H1 (cell line): Measurements from ENCODE around the gene SF3B3. TPM values are rescaled to one million over a fixed set of nuclear protein-coding genes. Genes with fewer than 3 reads are reported as not detected.

Source experiments
- CTCF ChIA-PET: fragments of 300-600 bp; sonication (Branson Sonifier 250); formaldehyde crosslinking; loops from one replicate; lab custom pipeline; 2021; ENCODE audit not compliant: partially characterized antibody; lab: Charles Lee
- POLR2A ChIA-PET: fragments of 300-600 bp; sonication (Branson Sonifier 250); formaldehyde crosslinking; loops from one replicate; lab custom pipeline; 2021; ENCODE audit warnings: inconsistent platforms; ENCODE audit not compliant: partially characterized antibody; lab: Charles Lee
- DNase-seq, 2 experiments: peaks; one replicate each; pipeline versions ENCODE4 v3.0.0 to v3.0.0-alpha.2; 2010 to 2022; ENCODE audit warnings: low spot score in 2 of 2, low read depth in 1 of 2, mixed read lengths in 1 of 2
- FAIRE-seq: peaks from 2 replicates; lab custom pipeline; 2011; peaks lifted over from hg19 to GRCh38; lab: Jason Lieb, UNC
- H2AFZ ChIP-seq: 2 replicates; pipeline ENCODE4 v1.8.1; 2012; ENCODE audit warnings: low read length, inconsistent platforms
- H2AK5ac ChIP-seq: 2 replicates; pipeline ENCODE4 v1.6.1; 2013; ENCODE audit warnings: low read depth, low read length
- H2BK120ac ChIP-seq: replicated peaks from 2 replicates; pipeline ENCODE3; 2013; ENCODE audit warnings: low read depth, low read length, inconsistent platforms
- H2BK12ac ChIP-seq: 2 replicates; pipeline ENCODE4 v1.6.1; 2013; ENCODE audit warnings: low read depth, low read length
- H2BK15ac ChIP-seq: 2 replicates; pipeline ENCODE4 v1.6.1; 2013; ENCODE audit warnings: low read length
- H2BK20ac ChIP-seq: 2 replicates; pipeline ENCODE4 v1.6.1; 2013; ENCODE audit warnings: low read length
- H2BK5ac ChIP-seq: 2 replicates; pipeline ENCODE4 v1.6.1; 2013; ENCODE audit warnings: low read depth, low read length
- H3K14ac ChIP-seq: 2 replicates; pipeline ENCODE4 v1.6.1; 2013; ENCODE audit warnings: inconsistent platforms; ENCODE audit not compliant: insufficient read length
- H3K18ac ChIP-seq: 2 replicates; pipeline ENCODE4 v1.6.1; 2013; ENCODE audit warnings: low read length; ENCODE audit errors: extremely low read depth
- H3K23ac ChIP-seq: 2 replicates; pipeline ENCODE4 v1.6.1; 2013; ENCODE audit warnings: inconsistent platforms; ENCODE audit not compliant: insufficient read length
- H3K23me2 ChIP-seq: 2 replicates; pipeline ENCODE4 v1.6.1; 2013; ENCODE audit warnings: low read depth, low read length
- H3K27ac ChIP-seq: 2 replicates; pipeline ENCODE4 v1.6.1; 2011; ENCODE audit warnings: low read depth, low read length, inconsistent platforms
- H3K27me3 ChIP-seq, 4 experiments: replicated peaks in 1 of 4; 1 replicate in 1 of 4; 2 replicates in 3 of 4; pipeline versions ENCODE4 v1.6.1 to v1.8.1; 2011 to 2013; ENCODE audit warnings: low read length in 3 of 4, mild to moderate bottlenecking in 3 of 4, inconsistent platforms in 2 of 4, mixed read lengths in 2 of 4, moderate library complexity in 1 of 4; ENCODE audit not compliant: control insufficient read depth in 3 of 4, insufficient read depth in 3 of 4; ENCODE audit errors: extremely low read depth in 1 of 4
- H3K36me3 ChIP-seq, 4 experiments: 2 replicates each; pipeline versions ENCODE4 v1.6.1 to v1.8.1; 2011 to 2013; ENCODE audit warnings: mild to moderate bottlenecking in 4 of 4, low read length in 3 of 4, moderate library complexity in 2 of 4, control low read depth in 1 of 4, inconsistent platforms in 1 of 4; ENCODE audit not compliant: insufficient read depth in 4 of 4, control insufficient read depth in 2 of 4
- H3K4ac ChIP-seq: replicated peaks from 2 replicates; pipeline ENCODE3; 2013; ENCODE audit warnings: low read length, low read depth, mixed read lengths, inconsistent platforms; ENCODE audit not compliant: insufficient read length
- H3K4me1 ChIP-seq, 4 experiments: replicated peaks in 1 of 4; 1 replicate in 1 of 4; 2 replicates in 3 of 4; pipeline versions ENCODE4 v1.6.1 to v1.8.1; 2011 to 2013; ENCODE audit warnings: low read length in 3 of 4, inconsistent platforms in 2 of 4, mixed read lengths in 1 of 4; ENCODE audit not compliant: insufficient read depth in 4 of 4, control insufficient read depth in 3 of 4
- H3K4me2 ChIP-seq, 2 experiments: 2 replicates each; pipeline versions ENCODE4 v1.6.1 to v1.8.1; 2011 to 2013; ENCODE audit warnings: low read depth in 2 of 2, low read length in 2 of 2, control low read depth in 1 of 2, inconsistent platforms in 1 of 2, mild to moderate bottlenecking in 1 of 2; ENCODE audit not compliant: insufficient read depth in 1 of 2
- H3K4me3 ChIP-seq, 4 experiments: fragments of 200-600, 300-600 bp in 1 of 4; sonication (generic), shearing (Covaris generic), sonication (Bioruptor Twin) in 1 of 4; 2 replicates each; pipeline versions ENCODE4 v1.5.1 to v1.8.1; 2011 to 2016; ENCODE audit warnings: low read length in 4 of 4, low read depth in 3 of 4, control low read depth in 2 of 4, inconsistent platforms in 2 of 4, mild to moderate bottlenecking in 2 of 4, mixed read lengths in 1 of 4, moderate library complexity in 1 of 4; ENCODE audit not compliant: insufficient read depth in 2 of 4; ENCODE audit errors: extremely low read depth in 1 of 4
- H3K56ac ChIP-seq: replicated peaks from 2 replicates; pipeline ENCODE3; 2013; ENCODE audit warnings: low read depth, mild to moderate bottlenecking, mixed read lengths, low read length, inconsistent platforms; ENCODE audit not compliant: insufficient read length
- H3K79me1 ChIP-seq: 2 replicates; pipeline ENCODE4 v1.6.1; 2013; ENCODE audit warnings: low read depth, low read length, control low read depth
- H3K79me2 ChIP-seq, 2 experiments: 2 replicates each; pipeline versions ENCODE4 v1.6.1 to v1.8.1; 2012 to 2013; ENCODE audit warnings: low read length in 2 of 2, mild to moderate bottlenecking in 2 of 2, inconsistent platforms in 1 of 2; ENCODE audit not compliant: insufficient read depth in 2 of 2, control insufficient read depth in 1 of 2
- H3K9ac ChIP-seq, 4 experiments: replicated peaks in 1 of 4; 1 replicate in 1 of 4; 2 replicates in 3 of 4; pipeline versions ENCODE4 v1.6.1 to v1.8.1; 2011 to 2013; ENCODE audit warnings: low read depth in 3 of 4, low read length in 3 of 4, control low read depth in 2 of 4, mild to moderate bottlenecking in 2 of 4, moderate library complexity in 2 of 4, inconsistent platforms in 1 of 4; ENCODE audit errors: extremely low read depth in 1 of 4
- H3K9me3 ChIP-seq, 2 experiments: 2 replicates each; pipeline versions ENCODE4 v1.6.1 to v1.8.1; 2012 to 2013; ENCODE audit warnings: mild to moderate bottlenecking in 2 of 2, moderate library complexity in 2 of 2, control low read depth in 1 of 2, inconsistent platforms in 1 of 2, low read depth in 1 of 2, low read length in 1 of 2, mixed read lengths in 1 of 2; ENCODE audit not compliant: insufficient read depth in 2 of 2
- H4K20me1 ChIP-seq, 2 experiments: replicated peaks in 1 of 2; 2 replicates each; pipeline versions ENCODE3 to v1.8.1; 2011 to 2013; ENCODE audit warnings: inconsistent platforms in 2 of 2, low read length in 2 of 2, mild to moderate bottlenecking in 1 of 2; ENCODE audit not compliant: insufficient read depth in 2 of 2, control insufficient read depth in 1 of 2
- H4K5ac ChIP-seq: 2 replicates; pipeline ENCODE4 v1.6.1; 2013; ENCODE audit warnings: low read length, low read depth, mixed read lengths, inconsistent platforms; ENCODE audit not compliant: insufficient read length
- H4K8ac ChIP-seq: 2 replicates; pipeline ENCODE4 v1.8.0; 2013; ENCODE audit warnings: mild to moderate bottlenecking, moderate library complexity, low read length, inconsistent platforms; ENCODE audit not compliant: insufficient read depth; ENCODE audit errors: extremely low read depth
- H4K91ac ChIP-seq: replicated peaks from 2 replicates; pipeline ENCODE3; 2013; ENCODE audit warnings: low read length, mixed read lengths, inconsistent platforms; ENCODE audit not compliant: insufficient read length
- CHD1 ChIP-seq: IDR thresholded peaks from 2 replicates; pipeline ENCODE4 v1.6.1; 2012; ENCODE audit warnings: low read depth, low read length, improper control_type of control experiment
- CREB1 ChIP-seq: IDR thresholded peaks from 2 replicates; pipeline ENCODE4 v1.6.1; 2012; ENCODE audit warnings: inconsistent platforms
- TAF7 ChIP-seq: optimal IDR thresholded peaks from 2 replicates; pipeline ENCODE3; 2011; ENCODE audit warnings: low read depth, mild to moderate bottlenecking, inconsistent platforms, low read length, moderate library complexity, borderline replicate concordance
- WGBS, 2 experiments: shearing (Covaris generic) in 1 of 2; methylation state at CpG; one replicate each; pipeline versions ENCODE4 v1.1.6 to v1.1.7; 2013 to 2015; ENCODE audit warnings: low lambda C conversion rate in 2 of 2, mixed read lengths in 2 of 2, inconsistent platforms in 1 of 2, low coverage in 1 of 2, missing lambda C conversion rate in 1 of 2; ENCODE audit not compliant: insufficient replicate concordance in 2 of 2, insufficient coverage in 1 of 2, insufficient read length in 1 of 2; ENCODE audit errors: extremely low coverage in 1 of 2, missing lambda C conversion rate in 1 of 2; 5-methylcytosine and 5-hydroxymethylcytosine counted together
- polyA plus RNA-seq, 7 experiments: library from polyadenylated mRNA; depleted of rRNA in 3 of 7; stranded (reverse) in 5 of 7; unstranded in 2 of 7; fragments of >200 nt in 5 of 7; fragments of 200-250 nt in 2 of 7; gene quantifications; 1 replicate in 5 of 7; 2 replicates in 1 of 7; 4 replicates in 1 of 7; pipeline versions ENCODE4 v1.2.1 to v1.2.3, GENCODE V29; 2011 to 2013; ENCODE audit warnings: missing spikeins in 2 of 7, mixed read lengths in 2 of 7
- total RNA-seq: library from RNA; stranded (reverse); fragmentation: NEBNext Ultra II Directional; extraction: Animal tissue kit (Norgen Biotek cat#: 25700); gene quantifications from 2 replicates; pipeline ENCODE4 v1.2.1, GENCODE V29; 2021

SF3B3 gene
- total and polyA plus RNA-seq, 2 of the 8 experiments (the other 6 are each of a cell fraction or from before 2014, with no cell fraction given): 241 to 521 TPM

GRCh38 chr16:70496513-70496912 lies 27.1 kb upstream of the SF3B3 start:
- FAIRE-seq (no peak), DNase-seq (no peak)
- TF ChIP-seq CHD1: no peak
- TF ChIP-seq CREB1: no peak
- no peak for TF ChIP-seq TAF7
- Histone ChIP-seq H2BK5ac (no peak overlapping the region), H2AK5ac (no peak overlapping the region), H3K4ac (no peak overlapping the region), H2AFZ (no peak overlapping the region), H3K36me3 (peaks cover 4 to 33% (median 15%) of the 10 kb centered on the region in 4 experiments; a peak in 6 of 8 replicates), H2BK12ac (no peak overlapping the region), H3K23ac (no peak overlapping the region), H3K56ac (no peak overlapping the region), H4K8ac (no peak overlapping the region), H2BK15ac (no peak overlapping the region), H3K27me3 (no peaks in the 10 kb centered on the region), H3K18ac (no peak overlapping the region), H4K20me1 (no peaks in the 10 kb centered on the region), H3K9ac (no peak overlapping the region), H2BK120ac (no peak overlapping the region), H3K23me2 (no peaks in the 10 kb centered on the region), H3K79me2 (no peaks in the 10 kb centered on the region), H3K14ac (no peak overlapping the region), H3K4me2 (no peak overlapping the region), H3K4me1 (no peaks in the 10 kb centered on the region), H4K91ac (no peak overlapping the region), H3K27ac (no peak overlapping the region), H4K5ac (no peak overlapping the region), H2BK20ac (no peak overlapping the region), H3K79me1 (no peaks in the 10 kb centered on the region), H3K9me3 (no peaks in the 10 kb centered on the region), H3K4me3 (no peak overlapping the region)
- 90% methylated on average over 6 of the region's 6 CpGs; no CpG with 5 or more reads in 1 of the 2 experiments for WGBS, 2 experiments
- ChIA-PET POLR2A (interaction anchor here (0.7 to 1.4 kb wide), 6 partner anchors 11 to 116 kb away, joined by 3 to 4 read pairs (median 3); no protein-coding TSS in a partner anchor), CTCF (interaction anchor here (0.6 to 2.1 kb wide), 12 partner anchors 8 to 158 kb away, joined by 3 to 11 read pairs (median 4); partner anchors contain the start of gene COG4)
